ENCODE measurements around the gene WDR91. TPM values are rescaled to one million over a fixed set of nuclear protein-coding genes. Genes with fewer than 3 reads are reported as not detected.
A peak's percentile ranks its signal among the peaks of the same experiment; 100 is the strongest.
"Not testable (repeated sequence)": the region's sequence is repeated elsewhere in the genome, so short reads cannot be mapped to it uniquely, and the experiment has no call there.

Gene WDR91
- total RNA-seq, 2 experiments from 2014 or later, result 12.9 to 13.1 TPM

DNA sequence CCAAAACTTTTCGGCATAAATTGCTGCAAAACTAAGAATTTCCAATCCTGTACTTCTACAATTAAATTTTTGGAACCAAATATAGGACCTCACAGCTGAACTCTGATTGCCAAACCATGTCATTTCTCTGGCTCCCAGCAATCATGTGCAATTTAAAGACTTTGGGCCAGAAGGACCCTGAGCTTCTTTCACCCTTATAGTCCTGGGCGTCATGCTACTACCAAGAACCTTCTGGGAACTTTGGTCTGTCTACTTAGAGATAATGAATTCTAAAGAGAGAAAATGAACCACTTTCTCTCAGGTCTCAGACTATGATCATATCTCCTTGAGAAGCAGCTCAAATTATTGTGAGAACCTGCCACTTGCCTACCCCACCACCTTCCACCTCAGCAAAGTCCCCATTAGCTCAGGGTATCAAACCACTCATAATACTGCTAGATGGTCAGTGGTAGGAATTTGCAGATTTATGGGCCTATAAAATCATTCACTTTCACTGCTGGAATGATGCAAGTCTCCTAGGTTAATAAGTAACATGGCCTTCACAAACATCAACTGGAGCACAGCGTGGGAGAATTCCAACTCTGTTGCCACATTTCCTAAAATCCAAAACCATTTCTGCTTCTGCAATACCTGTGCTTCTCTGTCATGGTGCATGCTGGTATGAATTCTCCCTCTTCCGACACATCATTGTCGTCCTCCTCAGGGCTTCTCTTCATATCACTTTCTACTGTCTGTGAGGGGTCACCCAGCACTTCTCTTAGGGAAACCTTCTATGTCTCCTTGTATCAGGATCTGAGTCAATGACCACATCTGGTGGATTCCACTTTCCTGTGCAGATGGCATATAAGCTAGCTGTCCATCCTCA lies 6.6 kb upstream of the WDR91 start:
- Mint-ChIP-seq H3K36me3 (ENCODE audit: low read depth) (no peaks in the 10 kb centered on the region), H3K9me3 (no peaks in the 10 kb centered on the region), H3K27ac (no peak overlapping the region), H3K27me3 (peaks cover 3% of the 10 kb centered on the region), H3K4me1 (ENCODE audit: low read depth) (no peaks in the 10 kb centered on the region), H3K4me3 (no peak overlapping the region)
- intact Hi-C loops (cut with micrococcal nuclease), result no loop called here
- CTCF ChIA-PET, result no interaction called here
- DNase-seq (no peak), ATAC-seq (no peak)
- TF ChIP-seq CTCF (IDR thresholded peaks at IDR 0.05), result no peak
- POLR2A ChIA-PET, result no interaction called here

DNA sequence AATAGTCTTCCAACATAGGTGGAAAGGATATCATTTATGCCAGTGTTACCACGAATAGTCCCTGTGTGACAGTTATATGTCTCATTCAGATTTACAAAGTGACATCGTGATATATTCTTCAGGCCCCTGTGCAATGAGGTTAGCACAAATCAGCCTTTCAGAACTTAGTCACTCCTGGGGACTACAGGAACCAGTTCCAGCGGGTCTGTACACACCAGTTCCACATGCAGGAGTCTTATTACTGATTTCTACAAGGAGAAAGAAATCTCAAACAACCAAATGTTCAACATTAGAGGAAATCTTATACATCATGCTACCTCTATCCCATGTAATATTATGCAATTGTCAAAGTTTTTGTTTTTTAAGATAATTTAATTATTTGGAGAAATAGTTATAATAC lies 4.4 kb upstream of the WDR91 start:
- ChIA-PET POLR2A (no interaction called here), CTCF (no interaction called here)
- H3K4me1 Mint-ChIP-seq (ENCODE audit: low read depth), result peaks cover 2% of the 10 kb centered on the region
- DNase-seq (no peak), ATAC-seq (no peak)
- no peak overlapping the region for H3K4me3 Mint-ChIP-seq
- no peak for TF ChIP-seq CTCF (IDR thresholded peaks at IDR 0.05)
- no peaks in the 10 kb centered on the region for H3K9me3 Mint-ChIP-seq
- peaks cover 3% of the 10 kb centered on the region for H3K27me3 Mint-ChIP-seq
- no peaks in the 10 kb centered on the region for H3K36me3 Mint-ChIP-seq (ENCODE audit: low read depth)
- H3K27ac Mint-ChIP-seq, result no peak overlapping the region
- intact Hi-C loops (cut with micrococcal nuclease), result no loop called here

DNA sequence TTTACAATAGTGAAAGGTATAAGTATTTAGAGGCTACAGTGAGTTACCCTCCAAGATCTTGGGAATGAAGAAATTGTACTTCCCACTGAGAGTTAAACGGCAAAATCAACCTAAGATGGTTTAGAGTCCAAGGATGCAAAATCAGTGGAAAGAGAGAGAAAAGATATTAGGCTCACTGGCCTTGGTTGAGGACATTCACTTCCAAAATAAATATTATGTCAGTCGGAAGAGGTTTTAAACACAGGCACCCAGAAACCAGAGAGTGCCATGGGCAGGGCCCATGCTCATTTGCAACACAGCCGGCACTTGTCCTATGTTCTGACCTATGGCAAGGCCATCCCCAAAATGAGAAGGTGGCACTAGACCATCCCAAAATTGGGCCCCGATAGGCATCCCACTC lies 3.9 kb upstream of the WDR91 start:
- ATAC-seq, result no peak
- ChIA-PET CTCF (interaction anchor here (1.1 kb wide), 1 partner anchor 30 kb away, joined by 3 read pairs; no protein-coding TSS in a partner anchor), POLR2A (no interaction called here)
- H3K4me3 Mint-ChIP-seq, result no peak overlapping the region
- TF ChIP-seq CTCF (IDR thresholded peaks at IDR 0.05), result no peak
- H3K4me1 Mint-ChIP-seq (ENCODE audit: low read depth), result peaks cover 7% of the 10 kb centered on the region
- no peak for DNase-seq
- no peaks in the 10 kb centered on the region for H3K9me3 Mint-ChIP-seq
- H3K27ac Mint-ChIP-seq, result no peak overlapping the region
- intact Hi-C loops (cut with micrococcal nuclease), result no loop called here
- no peaks in the 10 kb centered on the region for H3K36me3 Mint-ChIP-seq (ENCODE audit: low read depth)
- peaks cover 3% of the 10 kb centered on the region for H3K27me3 Mint-ChIP-seq

GRCh38 chr7:135213831-135214230 lies 2.5 kb upstream of the WDR91 start:
- Mint-ChIP-seq H3K27me3 (peaks cover 2% of the 10 kb centered on the region), H3K27ac (no peak overlapping the region), H3K4me3 (no peak overlapping the region), H3K9me3 (no peaks in the 10 kb centered on the region), H3K36me3 (ENCODE audit: low read depth) (peaks cover under 1% of the 10 kb centered on the region), H3K4me1 (ENCODE audit: low read depth) (peaks cover 9% of the 10 kb centered on the region)
- ATAC-seq (no peak), DNase-seq (no peak)
- ChIA-PET CTCF (no interaction called here), POLR2A (interaction anchor here (0.6 kb wide), 2 partner anchors 12 to 53 kb away, joined by 3 to 4 read pairs; no protein-coding TSS in a partner anchor)
- no peak for TF ChIP-seq CTCF (IDR thresholded peaks at IDR 0.05)
- intact Hi-C loops (cut with micrococcal nuclease), result no loop called here

DNA sequence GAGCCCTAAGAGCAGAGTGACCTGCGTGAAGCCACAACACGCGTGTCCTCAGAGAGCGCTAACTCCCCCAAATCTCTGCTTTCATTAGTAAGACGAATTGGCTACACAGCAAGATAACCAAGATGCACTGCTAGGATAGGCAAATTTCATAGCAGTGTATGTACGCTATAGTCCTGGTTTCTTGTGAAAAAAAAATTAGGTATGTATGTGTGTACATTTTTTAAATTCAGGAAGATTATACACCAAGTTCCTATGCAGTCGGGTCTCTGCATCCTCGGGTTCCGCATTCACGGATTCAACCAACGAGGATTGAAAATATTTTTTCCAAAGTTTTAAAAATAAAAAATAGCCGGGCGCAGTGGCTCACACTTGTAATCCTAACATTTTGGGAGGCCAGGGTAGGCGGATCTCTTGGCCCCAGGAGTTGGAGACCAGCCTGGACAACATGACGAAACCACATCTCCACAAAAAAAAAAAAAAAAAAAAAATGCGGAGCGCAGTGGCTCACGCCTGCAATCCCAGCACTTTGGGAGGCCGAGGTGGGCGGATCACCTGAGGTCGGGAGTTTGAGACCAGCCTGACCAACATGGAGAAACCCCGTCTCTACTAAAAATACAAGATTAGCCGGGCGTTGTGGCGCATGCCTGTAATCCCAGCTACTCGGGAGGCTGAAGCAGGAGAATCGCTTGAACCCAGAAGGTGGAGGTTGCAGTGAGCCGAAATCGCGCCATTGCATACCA lies 790 bp upstream of the WDR91 start:
- CTCF ChIA-PET, result interaction anchor here (1.0 to 2.4 kb wide), 3 partner anchors 41 to 69 kb away, joined by 3 to 10 read pairs (median 4); partner anchors contain the start of gene CYREN
- H3K36me3 Mint-ChIP-seq (ENCODE audit: low read depth); intact Hi-C loops (cut with micrococcal nuclease); H3K9me3 Mint-ChIP-seq; DNase-seq; ATAC-seq; H3K27me3 Mint-ChIP-seq: not testable (repeated sequence)
- H3K4me3 Mint-ChIP-seq, result peak overlapping the region; percentile 88
- POLR2A ChIA-PET, result interaction anchor here (1.9 to 3.4 kb wide), 2 partner anchors 41 to 226 kb away, joined by 7 to 17 read pairs; partner anchors contain the start of genes AGBL3 and CYREN
- peaks cover 25% of the 10 kb centered on the region for H3K4me1 Mint-ChIP-seq (ENCODE audit: low read depth)
- H3K27ac Mint-ChIP-seq, result peak overlapping the region; percentile 79

Measured in activated CD8-positive, alpha-beta T cell treated with anti-CD3 and anti-CD28 coated beads for 36 hours (primary cell).